Sciatic nerve (tissue), 2 donors: ENCODE results near the gene PRR33. TPM values are rescaled to one million over a fixed set of nuclear protein-coding genes. Genes with fewer than 3 reads are reported as not detected.

ENCODE experiments used
- ATAC-seq: fragments of 200-7000 bp; cut with Tn5 transposase; one replicate; pipeline ENCODE4 v1.9.1; 2020; ENCODE audit warnings: mild to moderate bottlenecking, moderate library complexity
- DNase-seq: peaks from one replicate; pipeline ENCODE4 v3.0.0-alpha.2; 2020; ENCODE audit warnings: low spot score
- intact Hi-C: fragments of 100-400 bp; cut with DNase I; formaldehyde crosslinking; loops from one replicate; pipeline ENCODE4 v1.14.2; 2022
- total RNA-seq: library from RNA; stranded (reverse); fragmentation: NEBNext Ultra II Directional; extraction: Animal tissue kit (Norgen Biotek cat#: 25700); gene quantifications from one replicate; pipeline ENCODE4 v1.2.1, GENCODE V29; 2021
- donor health status: DM: no; HTN: no; CAD: no.
- donor health status: DM: no; HTN: no; CAD: no.

PRR33 gene
- total RNA-seq: not detected

- DNase-seq (no peak), ATAC-seq (no peak)
- intact Hi-C loops: loop anchor here (1.0 kb wide), 1 partner anchor 31 kb away; no protein-coding TSS in a partner anchor
These were observed at the start of gene PRR33 for GRCh38 chr11:1891831-1892115. Gene PRR33 (minus strand): TSS chr11:1891895. CDS start chr11:1890584, 1,311 bp downstream.

GRCh38 chr11:1939788-1940187, 48.1 kb upstream of the PRR33 start:
- ATAC-seq (peak; percentile 58), DNase-seq (peak; percentile 55)
- intact Hi-C loops: loop anchor here (5.0 kb wide), 1 partner anchor 42 kb away; no protein-coding TSS in a partner anchor

- intact Hi-C loops: no loop called here
- ATAC-seq (peak; percentile 30), DNase-seq (peak; percentile 58)
These were observed 47.4 kb upstream of the PRR33 start for GRCh38 chr11:1939006-1939625.

GRCh38 chr11:1938343-1939005, 46.8 kb upstream of the PRR33 start:
- DNase-seq: peak; percentile 57
- intact Hi-C loops: no loop called here
- ATAC-seq: no peak

DNA sequence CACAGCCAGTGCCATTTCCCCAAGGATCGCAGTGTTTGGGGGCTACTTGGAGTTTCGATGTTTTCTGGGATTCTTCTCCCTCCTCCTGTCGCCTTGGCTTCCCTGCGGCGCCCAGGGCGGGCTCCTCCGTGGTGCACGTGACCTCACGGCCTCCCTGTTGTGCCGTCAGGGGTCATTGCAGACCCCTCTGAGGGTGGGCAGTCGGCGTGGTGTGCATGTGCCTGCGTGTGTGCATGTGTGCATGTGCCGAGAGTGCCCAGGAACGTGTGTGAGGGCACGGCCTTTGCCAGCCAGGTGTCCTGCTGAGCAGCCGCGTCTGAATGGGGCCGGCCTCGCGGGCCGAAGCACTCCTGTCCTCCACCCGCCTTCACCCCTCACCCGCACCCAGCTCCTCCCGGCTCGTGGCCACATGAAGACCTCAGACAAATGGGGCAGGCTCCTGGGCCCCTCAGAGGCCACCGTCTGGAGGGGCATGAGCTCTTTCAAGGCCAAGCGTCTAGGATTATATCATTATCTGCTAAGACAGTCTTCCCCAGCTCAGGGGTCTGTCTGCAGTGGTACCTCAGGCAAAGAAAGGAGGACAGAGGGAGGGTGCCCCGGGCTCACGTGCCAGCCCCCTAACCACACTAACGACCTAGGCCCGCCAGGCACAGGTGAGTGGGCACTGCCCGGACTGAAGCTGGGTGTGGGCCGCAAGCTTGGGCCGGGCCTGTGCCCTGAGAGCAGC, 46.1 kb upstream of the PRR33 start:
- DNase-seq (peak; percentile 60), ATAC-seq (no peak)
- intact Hi-C loops: no loop called here

DNA sequence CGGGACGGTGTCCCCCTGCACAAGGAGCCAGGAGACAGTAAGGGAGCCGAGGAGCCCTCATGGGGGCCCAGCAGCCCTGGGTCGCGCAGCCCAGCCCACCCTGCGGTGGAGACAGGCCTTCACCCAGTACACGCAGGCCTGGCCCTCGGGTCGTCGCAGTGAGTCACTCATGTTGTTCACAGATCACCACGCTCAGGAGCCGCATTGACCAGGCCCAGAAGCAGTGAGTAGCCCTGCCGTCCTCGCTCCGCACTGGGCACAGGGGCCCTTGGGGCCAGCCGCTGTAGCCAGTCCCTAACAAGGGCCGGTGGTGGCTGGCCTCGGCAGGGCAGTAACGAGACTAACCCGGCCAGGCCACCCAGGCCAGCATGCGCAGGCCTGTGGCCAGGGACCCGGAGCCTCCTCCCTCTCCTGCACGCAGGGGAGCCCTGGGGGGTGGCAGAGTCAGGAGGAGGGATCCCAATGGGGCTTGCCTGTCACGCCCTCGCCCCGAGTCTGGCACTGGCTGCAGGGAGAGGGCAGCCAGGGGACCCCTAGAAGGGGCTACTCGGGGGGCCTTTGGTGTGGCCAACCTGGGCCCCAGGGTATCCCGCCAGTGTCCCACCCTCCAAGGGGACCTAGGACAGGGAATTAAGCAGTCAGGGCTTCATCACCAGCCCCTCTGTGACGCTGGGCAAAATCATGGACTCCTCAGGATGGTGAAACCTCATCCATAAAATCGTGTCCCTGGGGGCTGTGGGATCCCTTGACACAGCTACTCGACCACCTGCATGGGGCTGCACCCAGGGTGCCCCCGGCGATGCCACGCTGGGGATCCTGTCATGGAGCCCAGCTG, 45.3 kb upstream of the PRR33 start:
- ATAC-seq (no peak), DNase-seq (no peak)

DNA sequence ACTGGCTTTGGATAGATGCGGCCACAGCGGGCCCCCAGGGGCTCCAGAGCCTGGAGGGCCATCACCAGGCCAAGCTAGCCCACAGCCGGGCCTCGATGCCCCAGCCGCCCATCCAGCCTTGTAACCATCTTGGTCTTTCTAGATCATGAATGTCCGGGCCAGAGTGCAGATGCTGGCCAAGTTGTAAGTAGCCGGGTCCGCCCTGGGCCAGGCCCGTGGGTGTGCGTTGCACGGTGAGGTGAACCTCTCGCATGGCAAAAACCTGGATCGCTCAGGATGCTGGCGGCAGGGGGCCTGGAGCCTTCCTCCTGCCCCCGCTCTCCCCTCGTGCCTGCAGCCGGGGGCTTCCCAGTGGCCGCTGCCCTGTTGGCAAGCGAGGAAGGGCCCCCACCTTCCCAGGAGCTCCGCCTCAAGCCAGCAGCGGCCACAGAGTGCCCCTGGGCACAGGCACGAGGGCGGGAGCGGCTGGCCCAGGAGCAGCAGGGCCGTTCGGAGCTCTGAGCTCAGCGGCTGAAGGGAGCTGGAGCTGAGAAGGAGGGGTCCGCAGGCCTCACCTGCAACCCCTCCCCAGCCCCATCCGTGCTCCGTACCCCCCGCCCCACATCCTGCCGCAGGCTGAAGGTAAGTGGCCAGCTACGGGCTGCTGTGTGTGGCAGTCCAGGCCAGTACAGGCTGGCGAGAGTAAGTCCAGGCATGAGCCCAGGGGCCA, 44.5 kb upstream of the PRR33 start:
- DNase-seq (peak; percentile 51), ATAC-seq (no peak)
- intact Hi-C loops: no loop called here

More for the DNA sequence above, 45.3 kb upstream of the PRR33 start:
- intact Hi-C loops: no loop called here

GRCh38 chr11:1935156-1936071, 43.7 kb upstream of the PRR33 start:
- DNase-seq (peak; percentile 57), ATAC-seq (no peak)
- intact Hi-C loops: no loop called here

- DNase-seq (peak; percentile 53), ATAC-seq (no peak)
- intact Hi-C loops: no loop called here
These were observed 42.9 kb upstream of the PRR33 start for GRCh38 chr11:1934335-1935155.

DNA sequence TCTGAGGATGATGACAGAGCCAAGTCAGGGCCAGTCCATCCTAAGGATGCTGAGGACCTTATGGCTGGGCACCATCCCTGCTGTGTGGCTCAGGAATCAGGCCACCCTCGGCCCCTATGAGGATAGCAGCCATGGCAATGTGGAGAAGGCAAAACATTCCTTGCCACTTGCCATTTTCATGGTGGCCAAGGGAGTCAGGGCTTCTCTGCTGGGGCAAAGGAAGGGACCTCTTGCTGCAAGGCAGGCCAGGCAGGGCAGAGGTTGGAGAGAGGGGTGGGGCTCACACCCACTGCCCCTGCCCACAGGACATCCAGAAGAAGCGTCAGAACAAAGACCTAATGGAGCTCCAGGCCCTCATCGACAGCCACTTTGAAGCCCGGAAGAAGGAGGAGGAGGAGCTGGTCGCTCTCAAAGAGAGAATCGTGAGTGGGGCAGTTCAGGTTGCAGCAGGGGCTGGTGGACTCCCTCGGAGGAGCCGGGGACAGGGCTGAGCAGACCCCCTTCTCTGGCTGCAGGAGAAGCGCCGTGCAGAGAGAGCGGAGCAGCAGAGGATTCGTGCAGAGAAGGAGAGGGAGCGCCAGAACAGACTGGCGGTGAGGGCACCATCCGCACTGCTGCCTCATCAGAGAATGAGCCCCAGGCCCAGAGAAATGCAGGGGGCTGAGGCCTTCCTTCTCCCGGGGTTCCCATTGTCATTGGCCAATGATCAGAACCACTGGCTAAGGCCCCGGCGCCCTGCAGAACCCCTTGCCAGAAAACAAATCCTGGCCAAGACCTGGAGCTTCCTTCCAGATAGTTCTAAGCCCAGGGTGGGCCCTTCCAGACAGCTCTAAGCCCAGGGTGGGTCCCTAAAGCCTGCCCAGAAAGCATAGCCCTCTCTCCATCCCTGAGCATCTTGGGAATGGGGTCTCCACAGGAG, 42.0 kb upstream of the PRR33 start:
- intact Hi-C loops: no loop called here
- no peak for ATAC-seq
- peak; percentile 22 for DNase-seq

GRCh38 chr11:1932681-1933080, 41.0 kb upstream of the PRR33 start:
- DNase-seq (no peak), ATAC-seq (no peak)
- intact Hi-C loops: no loop called here

- intact Hi-C loops: no loop called here
- ATAC-seq: no peak
- DNase-seq: no peak
These were observed 40.4 kb upstream of the PRR33 start for GRCh38 chr11:1932105-1932480.

DNA sequence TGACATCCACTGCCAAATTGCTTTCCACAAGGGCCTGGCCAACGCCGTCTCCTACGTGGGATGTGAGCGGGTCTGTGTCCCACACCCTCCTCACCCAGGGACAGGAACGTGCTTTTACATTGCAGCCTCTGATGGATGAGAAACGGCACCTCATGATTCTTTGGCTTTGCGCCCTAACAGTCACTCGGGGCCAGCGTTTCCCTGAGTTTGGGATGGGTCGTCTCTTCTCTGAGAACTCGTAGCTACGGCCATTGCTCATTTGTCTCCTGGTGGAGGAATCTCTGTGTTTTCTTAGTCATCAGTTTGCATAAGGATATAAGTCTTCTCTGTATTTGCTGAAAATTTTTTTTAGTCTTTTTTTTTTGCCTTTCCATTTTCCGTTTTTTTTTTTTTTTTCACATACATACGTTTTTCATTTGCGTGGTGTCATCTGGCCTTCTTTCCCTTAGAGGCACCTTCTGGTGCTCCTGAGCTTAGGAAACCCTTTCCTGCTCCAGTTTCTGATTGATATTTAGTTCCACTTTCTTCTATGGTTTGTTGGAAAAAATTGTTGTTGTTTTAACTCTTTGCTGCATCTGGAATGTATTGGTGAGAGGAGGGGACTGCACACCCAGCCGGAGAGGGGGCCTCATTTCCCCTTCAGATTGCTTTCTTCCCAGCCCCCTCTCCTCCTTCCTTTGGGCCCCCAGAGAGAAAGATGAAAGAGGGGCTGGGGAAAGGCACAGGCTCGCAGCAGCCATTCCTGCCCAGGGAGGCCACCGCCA, 39.8 kb upstream of the PRR33 start:
- intact Hi-C loops: no loop called here
- peak; percentile 59 for ATAC-seq
- no peak for DNase-seq

DNA sequence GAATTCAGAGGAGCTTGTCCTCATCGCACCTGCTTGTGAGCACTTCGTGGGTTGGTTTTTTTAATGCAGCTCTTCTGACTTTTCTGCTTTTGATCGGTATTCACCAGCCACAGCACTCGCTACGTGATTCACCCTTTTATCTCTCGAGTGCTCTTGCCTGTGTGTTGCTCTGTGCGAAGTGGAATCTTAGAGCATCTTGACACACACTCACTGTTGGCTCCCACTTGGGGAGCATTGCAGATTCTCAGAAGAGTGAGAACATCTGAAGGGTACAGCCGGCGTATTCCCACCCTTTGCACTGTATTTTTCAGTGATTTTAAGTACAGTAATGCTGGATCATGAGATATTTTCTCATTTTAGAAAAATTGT, 38.8 kb upstream of the PRR33 start:
- DNase-seq (no peak), ATAC-seq (peak; percentile 46)
- intact Hi-C loops: no loop called here

GRCh38 chr11:1929621-1930461, 38.1 kb upstream of the PRR33 start:
- no peak for ATAC-seq
- no peak for DNase-seq
- intact Hi-C loops: no loop called here
